Measurements from ENCODE around the gene SHBG. TPM values are rescaled to one million over a fixed set of nuclear protein-coding genes. Genes with fewer than 3 reads are reported as not detected.

The SHBG gene
- total RNA-seq, 1 donor from 2014 or later: not detected

DNA sequence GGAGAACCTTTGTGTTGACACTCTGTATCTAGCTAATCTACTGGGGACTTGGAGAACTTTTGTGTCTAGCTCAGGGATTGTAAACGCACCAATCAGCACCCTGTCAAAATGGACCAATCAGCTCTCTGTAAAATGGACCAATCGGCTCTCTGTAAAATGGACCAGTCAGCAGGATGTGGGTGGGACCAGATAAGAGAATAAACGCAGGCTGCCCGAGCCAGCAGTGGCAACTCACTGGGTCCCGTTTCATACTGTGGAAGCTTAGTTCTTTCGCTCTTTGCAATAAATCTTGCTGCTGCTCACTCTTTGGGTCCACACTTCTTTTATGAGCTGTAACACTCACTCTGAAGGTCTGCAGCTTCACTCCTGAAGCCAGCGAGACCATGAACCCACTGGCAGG lies 11.7 kb downstream of the SHBG start:
- intact Hi-C loops (cut with micrococcal nuclease): loop anchor here (1.0 to 2.0 kb wide), 3 partner anchors 8 to 45 kb away; partner anchors contain the start of genes ATP1B2 and TP53

- intact Hi-C loops (cut with micrococcal nuclease): no loop called here
These were observed 14.8 kb downstream of the SHBG start for GRCh38 chr17:7644775-7645174.

- intact Hi-C loops (cut with micrococcal nuclease): no loop called here
These were observed 16.5 kb downstream of the SHBG start for GRCh38 chr17:7646457-7646856.

GRCh38 chr17:7647018-7647417 lies 17.1 kb downstream of the SHBG start:
- intact Hi-C loops (cut with micrococcal nuclease): no loop called here

- intact Hi-C loops (cut with micrococcal nuclease): loop anchor here (1.0 kb wide), 6 partner anchors 8 to 343 kb away; partner anchors contain the start of genes EIF5A, SAT2 and TMEM102
These were observed 20.7 kb downstream of the SHBG start, which contains the start of gene ATP1B2 for GRCh38 chr17:7650509-7651096. ATP1B2 (plus strand) TSS chr17:7650926; CDS start chr17:7651519, 593 bp downstream.

DNA sequence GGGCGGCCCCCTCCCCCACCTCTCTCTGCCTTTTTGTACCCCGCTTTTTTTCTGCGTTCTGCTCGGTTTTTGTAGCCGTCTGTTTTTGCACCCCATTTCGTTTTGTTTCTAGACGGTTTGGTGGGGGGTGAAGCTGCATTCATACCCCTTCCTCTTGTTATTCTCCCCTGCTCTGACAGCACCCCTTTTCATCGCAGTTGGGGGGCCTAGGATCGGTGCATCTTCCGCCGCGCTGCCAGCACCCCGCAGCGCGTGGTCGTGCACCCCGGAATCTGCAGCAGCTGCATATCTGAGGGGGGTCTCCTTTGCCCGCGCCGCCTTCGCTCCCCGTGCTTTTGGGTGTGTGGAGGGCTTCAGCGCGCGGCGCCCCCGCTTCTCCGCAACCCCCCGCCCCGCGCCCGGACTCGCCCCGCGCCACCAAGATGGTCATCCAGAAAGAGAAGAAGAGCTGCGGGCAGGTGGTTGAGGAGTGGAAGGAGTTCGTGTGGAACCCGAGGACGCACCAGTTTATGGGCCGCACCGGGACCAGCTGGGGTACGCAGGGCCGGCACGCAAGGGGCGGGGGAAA lies 21.2 kb downstream of the SHBG start:
- intact Hi-C loops (cut with micrococcal nuclease): no loop called here

DNA sequence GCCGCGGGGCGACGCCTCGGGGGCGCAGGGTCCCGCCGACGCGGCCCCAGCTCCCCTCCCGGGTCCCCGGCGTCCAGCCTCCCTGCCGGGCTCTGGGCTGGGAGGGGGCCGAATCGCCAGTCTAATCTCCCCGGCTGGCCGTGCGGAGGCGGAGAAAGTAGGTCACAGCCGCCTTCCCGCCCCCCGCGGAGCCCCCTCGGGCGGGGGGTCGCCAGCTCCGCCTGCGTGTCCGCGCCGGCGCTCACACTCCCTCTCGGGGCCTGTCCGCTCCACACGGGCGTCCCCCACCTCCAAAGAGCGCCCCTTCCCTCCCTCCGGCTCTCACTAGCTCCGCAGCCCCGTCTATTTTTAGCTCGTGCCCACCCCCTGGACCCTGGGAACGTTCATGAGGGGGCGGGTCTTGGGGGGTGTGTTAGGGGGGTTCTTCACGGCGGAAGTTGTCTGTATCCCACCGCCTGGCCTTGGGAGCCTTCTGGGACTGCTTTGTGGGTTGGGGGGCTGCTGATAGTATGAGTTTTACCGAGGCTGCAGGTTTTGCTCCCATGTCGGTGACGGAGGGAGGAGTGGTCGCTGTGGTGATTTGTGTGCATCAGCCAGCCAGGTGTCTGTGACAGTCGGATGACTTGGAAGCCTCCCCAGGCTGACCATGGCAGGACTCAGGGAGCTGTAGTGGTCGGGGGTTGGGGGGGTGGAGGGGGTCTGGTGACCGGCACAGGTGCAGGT lies 21.9 kb downstream of the SHBG start:
- intact Hi-C loops (cut with micrococcal nuclease): no loop called here

DNA sequence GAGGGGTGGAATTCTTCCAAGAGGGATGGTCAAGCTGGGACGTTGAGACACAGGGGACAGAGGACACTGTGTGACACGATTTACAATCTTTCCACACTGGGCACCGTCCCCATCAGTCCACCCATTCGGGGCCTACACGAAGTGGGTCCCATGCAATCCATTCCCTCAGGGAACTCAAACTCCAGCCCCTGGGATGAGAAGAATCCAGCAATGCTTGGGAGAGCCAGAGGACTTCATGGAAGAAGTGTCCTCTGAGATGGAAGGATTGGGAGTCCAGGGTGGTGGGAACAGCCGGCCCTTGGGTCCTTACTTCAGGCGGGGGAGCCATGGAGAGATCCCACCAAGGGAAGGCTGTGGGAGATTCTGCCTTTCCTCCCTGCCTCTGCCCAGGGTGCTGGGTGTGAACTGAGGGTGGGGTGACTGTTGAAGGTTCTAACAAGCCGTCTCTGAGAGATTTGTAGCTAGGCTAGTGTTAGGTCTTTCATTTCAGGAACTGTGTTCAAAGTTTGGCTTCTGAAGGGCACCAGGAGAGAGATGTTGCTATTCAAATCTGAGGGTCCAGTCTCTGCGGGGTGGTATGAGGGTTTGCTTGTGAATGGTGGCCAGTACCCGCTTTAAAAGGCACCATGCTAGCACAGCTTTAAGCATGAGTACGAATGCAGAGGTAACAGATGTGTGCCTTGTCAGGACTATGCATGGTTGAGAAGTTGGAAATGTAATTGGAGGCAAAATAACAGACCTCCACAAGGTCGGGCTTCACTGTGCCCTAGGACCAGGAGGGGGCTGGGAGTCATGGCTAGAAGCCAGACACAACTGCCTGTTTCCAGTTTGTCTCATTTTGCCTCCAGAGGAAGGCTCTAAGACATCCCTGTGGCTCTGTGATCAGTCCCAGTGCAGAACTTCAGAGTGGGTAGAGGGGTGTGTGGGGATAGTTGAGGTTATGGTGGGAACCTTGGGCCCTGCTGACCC lies 22.7 kb downstream of the SHBG start:
- intact Hi-C loops (cut with micrococcal nuclease): no loop called here

GRCh38 chr17:7654832-7655540 lies 25.1 kb downstream of the SHBG start:
- intact Hi-C loops (cut with micrococcal nuclease): no loop called here

- intact Hi-C loops (cut with micrococcal nuclease): no loop called here
These were observed 25.6 kb downstream of the SHBG start for GRCh38 chr17:7655541-7655840.

DNA sequence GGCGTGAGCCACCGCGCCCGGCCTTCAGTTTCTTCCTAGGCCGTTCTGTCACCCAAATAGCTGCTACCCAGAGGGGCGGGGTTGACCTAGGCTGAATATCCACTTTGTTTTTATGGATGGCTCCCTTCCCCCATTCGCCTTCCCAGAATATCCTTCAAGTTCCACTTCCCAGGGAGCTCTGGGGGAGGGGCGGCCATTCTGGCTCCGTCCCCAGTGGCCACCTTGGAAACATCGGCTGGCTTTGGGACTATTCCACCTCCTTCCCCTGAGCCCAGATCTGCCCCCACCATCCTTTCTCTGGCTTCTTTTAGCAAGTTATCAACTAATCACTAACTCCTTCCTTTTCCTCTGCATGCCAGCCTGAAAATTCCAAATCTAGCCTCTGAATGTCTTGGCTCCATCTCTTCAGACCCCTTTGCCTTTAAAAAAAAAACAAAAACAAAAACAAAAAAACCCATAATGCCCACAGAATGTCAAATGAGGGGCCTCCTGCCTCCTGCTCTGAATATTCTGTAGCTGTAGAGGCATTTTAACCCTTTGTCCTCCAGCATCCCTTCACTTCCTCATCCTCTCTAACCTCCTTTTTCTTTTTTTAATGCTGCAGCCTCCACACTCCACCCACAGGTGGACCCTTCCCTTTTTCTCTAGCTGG lies 27.1 kb downstream of the SHBG start:
- intact Hi-C loops (cut with micrococcal nuclease): no loop called here

DNA sequence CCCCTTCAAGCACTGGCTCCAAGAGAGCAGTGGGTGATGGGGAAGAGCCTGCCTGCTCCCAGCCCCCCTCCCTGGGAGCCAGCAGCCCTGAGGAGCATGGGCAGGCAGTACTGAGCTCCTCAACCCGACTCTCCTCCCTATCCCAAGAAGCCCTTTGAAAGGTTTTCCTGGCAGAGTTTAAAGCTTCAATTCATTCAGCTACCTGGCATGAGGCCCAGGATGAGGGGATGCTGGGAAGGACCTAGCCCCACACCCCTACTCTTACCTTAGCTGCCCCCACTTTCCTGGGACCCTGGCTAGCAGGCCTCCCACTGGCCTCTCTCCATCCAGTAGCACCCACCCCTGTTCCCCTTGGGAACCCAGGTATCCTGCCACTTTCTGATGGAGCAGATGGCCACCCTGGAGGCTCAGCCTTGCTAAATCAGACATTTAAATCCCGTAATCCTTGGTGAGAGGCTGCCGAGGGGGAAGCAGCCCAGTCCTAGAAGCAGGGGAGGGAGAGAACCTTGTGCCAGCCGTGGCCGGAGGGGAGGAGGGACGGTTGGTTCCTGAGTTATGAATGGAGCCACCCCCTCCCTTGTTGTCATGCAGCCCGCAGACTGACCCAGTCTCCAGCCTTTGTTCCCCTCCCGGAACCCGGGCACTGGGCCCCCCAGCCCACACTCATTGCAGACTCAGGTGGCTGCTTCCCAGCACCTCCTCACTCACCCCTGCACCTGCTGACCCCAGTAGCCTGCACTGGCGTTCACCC lies 37.9 kb downstream of the SHBG start:
- intact Hi-C loops (cut with micrococcal nuclease): no loop called here

GRCh38 chr17:7668482-7668881 lies 38.5 kb downstream of the SHBG start:
- intact Hi-C loops (cut with micrococcal nuclease): no loop called here

GRCh38 chr17:7673239-7673638 lies 43.3 kb downstream of the SHBG start:
- intact Hi-C loops (cut with micrococcal nuclease): loop anchor here (1.0 to 10.0 kb wide), 2 partner anchors 41 to 148 kb away; no protein-coding TSS in a partner anchor

- intact Hi-C loops (cut with micrococcal nuclease): loop anchor here (10.0 kb wide), 1 partner anchor 150 kb away; no protein-coding TSS in a partner anchor
These were observed 45.0 kb downstream of the SHBG start for GRCh38 chr17:7674934-7675333.

GRCh38 chr17:7676533-7676932 lies 46.6 kb downstream of the SHBG start:
- intact Hi-C loops (cut with micrococcal nuclease): loop anchor here (10.0 kb wide), 1 partner anchor 152 kb away; no protein-coding TSS in a partner anchor

DNA sequence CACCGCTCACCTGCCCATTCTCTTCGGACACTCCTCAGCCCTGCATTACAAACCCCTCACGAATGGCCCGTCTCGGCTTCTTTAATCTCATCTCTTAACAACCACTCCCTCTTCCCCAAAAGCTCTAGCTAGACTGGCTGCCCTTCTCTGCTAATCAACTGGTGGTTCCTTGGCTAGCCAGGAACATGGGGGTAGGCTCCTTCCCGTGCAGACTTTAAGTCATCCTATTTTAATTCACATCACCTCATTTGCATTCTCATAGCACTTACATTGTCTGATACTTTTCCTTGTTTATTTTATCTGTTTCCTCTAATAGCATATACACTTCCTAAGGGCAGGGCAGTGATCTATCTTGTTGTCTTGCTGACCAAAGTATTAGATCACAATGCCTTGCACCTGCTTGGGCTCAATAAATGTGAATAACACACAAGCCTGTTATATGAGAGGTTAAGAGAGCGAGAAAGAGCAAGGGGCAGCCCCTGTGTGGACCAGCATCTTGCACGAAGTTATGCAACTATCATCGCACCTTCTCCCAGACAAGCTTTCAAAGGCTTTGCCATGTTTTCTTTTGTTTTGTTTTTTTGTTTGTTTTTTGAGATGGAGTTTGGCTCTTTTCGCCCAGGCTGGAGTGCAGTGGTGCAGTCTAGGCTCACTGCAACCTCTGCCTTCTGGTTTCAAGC lies 47.6 kb downstream of the SHBG start:
- intact Hi-C loops (cut with micrococcal nuclease): loop anchor here (10.0 kb wide), 1 partner anchor 153 kb away; no protein-coding TSS in a partner anchor

All from T-helper 1 cell treated with Interleukin-12 subunit alpha and Interleukin-12 subunit beta and Interleukin-4 antibody, amounts not matched to agents 30 ng/mL and 1 ng/mL, for 36 hours (primary cell).